GM12892 (cell line): ENCODE results near the gene UBASH3B.

Source experiments
- POLR2A ChIP-seq: IDR thresholded peaks from 2 replicates; pipeline ENCODE4 v1.6.1; 2011; ENCODE audit warnings: low read depth, low read length, control low read depth
- POLR2AphosphoS5 ChIP-seq: IDR thresholded peaks from 2 replicates; pipeline ENCODE4 v1.6.1; 2011; ENCODE audit warnings: low read depth, low read length, control low read depth
- TAF1 ChIP-seq: IDR thresholded peaks from 2 replicates; pipeline ENCODE4 v1.6.1; 2011; ENCODE audit warnings: low read depth, mild to moderate bottlenecking, control low read depth, low read length, borderline replicate concordance

DNA sequence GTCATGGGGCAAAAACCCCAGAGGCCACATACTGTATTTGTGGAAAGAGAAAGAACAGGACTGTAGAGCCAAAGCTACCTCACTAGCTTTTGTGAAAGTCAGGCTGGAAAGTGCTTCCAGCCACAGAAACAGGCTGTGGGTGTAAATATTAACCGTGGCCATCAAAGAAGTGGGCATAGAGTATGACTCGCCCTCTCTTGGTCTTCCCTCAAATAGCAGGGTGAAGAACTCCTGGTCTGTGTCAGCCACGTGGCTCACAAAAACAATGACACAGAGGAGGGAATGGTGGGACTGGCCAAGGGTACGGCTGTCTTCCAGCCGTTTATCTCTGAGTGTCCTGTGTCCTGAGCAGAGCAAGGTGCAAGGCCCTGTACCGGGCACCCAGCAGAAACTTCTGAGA, 37.6 kb upstream of the UBASH3B start:
- TF ChIP-seq POLR2AphosphoS5: no peak
- no peak for TF ChIP-seq POLR2A
- no peak for TF ChIP-seq TAF1
